Measurements from ENCODE around the gene KCNQ1.

KCNQ1 gene

GRCh38 chr11:2838676-2839294 is 394.0 kb downstream of the KCNQ1 start:
- no peak for DNase-seq (ENCODE audit: low read depth)

DNA sequence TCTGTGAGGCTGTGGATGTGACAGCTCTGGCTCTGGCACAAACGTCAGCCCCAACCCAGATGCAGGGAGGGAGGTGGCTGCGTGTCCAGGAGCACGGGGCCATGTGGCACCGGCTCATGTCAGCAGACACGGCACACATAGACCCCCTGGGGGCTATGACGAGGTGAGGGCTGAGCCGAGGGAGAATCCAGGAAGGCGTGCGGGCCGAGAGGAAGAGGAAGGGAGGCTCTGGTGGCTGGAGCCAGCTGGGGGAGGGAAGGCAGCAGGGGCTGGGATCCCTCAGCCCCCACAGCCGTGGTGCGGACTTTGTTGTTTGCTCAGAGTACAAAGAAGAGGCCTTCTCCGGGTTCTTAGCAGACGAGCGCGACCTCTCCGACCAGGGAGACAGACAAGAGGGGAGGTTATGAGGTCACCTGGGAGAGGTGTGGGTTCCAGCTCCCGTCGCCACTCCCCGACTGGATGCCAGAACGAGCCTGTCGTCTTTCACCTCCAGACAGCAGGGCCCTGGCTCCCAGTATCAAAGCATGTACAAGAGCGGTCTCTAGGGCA is 394.7 kb downstream of the KCNQ1 start:
- no peak for DNase-seq (ENCODE audit: low read depth)

GRCh38 chr11:2841411-2842190 is 396.8 kb downstream of the KCNQ1 start:
- no peak for DNase-seq (ENCODE audit: low read depth)

DNA sequence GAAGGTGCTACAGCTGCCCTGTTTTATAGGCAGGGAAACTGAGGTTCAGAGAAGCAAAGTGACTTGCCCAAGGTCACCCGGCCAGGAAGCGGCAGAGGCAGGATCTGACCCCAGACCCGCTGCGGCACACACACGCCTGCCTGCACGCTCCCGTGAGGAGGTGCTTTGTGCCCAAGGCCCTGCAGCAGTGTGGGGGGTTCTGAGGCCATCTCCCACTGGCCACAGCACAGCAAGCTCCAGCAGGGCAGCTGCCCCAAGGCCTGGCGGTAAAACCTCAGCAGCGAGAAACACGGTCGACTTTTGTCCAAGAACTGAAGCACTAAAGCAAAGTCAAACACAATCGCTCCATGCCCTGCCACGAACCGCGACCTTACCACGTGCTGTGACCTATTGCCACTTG is 398.1 kb downstream of the KCNQ1 start:
- DNase-seq (ENCODE audit: low read depth), result no peak

- DNase-seq (ENCODE audit: low read depth), result no peak
Observed at GRCh38 chr11:2843551-2843950, 398.7 kb downstream of the KCNQ1 start.

GRCh38 chr11:2844116-2844842 is 399.5 kb downstream of the KCNQ1 start:
- DNase-seq (ENCODE audit: low read depth), result no peak

DNA sequence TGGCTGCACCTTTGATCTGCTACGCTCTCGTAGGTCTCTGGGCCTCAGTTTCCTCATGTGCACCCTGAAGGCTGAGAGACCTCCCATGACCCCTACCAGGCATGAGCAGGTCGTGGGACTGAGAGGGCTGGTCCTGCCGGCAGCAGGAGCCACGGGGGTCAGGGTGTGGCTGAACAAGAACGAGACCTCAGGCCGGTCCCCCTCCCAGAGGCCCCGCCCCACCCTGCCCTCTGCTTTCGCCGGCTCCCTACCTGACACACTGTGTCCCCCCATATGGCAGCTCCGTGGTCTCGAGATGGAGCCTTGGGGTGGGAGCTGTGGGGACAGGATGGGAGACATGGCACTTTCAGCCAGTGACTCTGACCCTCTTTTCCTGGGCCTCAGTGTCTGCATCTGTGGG is 400.2 kb downstream of the KCNQ1 start:
- no peak for DNase-seq (ENCODE audit: low read depth)

DNA sequence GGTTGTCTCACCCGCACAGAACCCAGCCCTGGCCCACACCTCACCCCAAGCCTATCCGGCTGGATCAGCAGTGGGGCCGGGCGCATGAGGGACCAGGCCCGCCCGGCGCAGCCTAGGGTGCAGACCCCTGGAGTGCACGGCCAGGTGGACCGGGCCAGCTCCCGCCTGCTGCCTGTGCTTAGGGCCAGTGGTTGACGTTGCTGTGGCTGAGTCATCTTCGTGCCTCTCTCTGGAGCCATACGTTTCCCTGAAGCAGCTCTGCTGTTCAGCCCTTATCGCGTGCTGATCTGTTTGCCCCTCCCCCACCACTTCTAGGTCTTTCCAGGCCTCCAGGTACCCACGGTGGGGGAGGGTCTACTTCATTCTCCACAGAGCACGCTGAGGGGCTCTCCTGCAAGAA is 401.2 kb downstream of the KCNQ1 start:
- no peak for DNase-seq (ENCODE audit: low read depth)

DNA sequence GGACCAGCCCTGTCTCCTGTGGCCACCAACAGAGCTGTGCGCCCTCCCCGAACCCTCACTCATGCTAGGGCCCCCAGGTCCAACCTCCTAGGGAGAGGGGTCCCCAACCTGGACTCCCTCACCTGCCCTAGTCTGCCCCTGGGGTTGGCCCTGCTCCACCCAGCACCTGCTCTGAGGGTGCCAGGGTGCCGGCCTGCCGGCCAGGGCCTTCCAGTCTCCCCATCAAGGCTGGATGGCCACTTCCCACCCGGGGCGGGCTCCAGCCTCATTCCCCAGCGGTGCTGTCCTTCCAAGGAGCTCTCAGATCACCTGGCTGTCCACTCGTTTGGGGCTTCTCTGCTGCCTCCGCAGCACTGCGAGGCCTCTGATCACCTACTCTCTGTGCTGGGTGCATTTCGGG is 401.7 kb downstream of the KCNQ1 start:
- DNase-seq (ENCODE audit: low read depth), result no peak

DNA sequence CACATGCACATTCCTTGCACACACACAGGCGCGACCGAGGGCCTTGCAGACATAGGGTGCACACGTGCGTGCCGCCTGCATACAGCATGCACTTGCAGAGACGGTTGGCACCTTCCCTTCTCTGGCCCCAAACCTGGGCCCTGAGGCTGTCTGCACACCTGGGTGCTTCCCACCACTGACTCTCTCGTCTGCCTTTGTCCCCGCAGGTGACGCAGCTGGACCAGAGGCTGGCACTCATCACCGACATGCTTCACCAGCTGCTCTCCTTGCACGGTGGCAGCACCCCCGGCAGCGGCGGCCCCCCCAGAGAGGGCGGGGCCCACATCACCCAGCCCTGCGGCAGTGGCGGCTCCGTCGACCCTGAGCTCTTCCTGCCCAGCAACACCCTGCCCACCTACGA is 402.8 kb downstream of the KCNQ1 start:
- DNase-seq (ENCODE audit: low read depth), result no peak

- DNase-seq (ENCODE audit: low read depth), result no peak
Observed at GRCh38 chr11:2848497-2848896, 403.7 kb downstream of the KCNQ1 start.

- DNase-seq (ENCODE audit: low read depth), result no peak
Observed at GRCh38 chr11:2849994-2850770, 405.4 kb downstream of the KCNQ1 start.

GRCh38 chr11:2853401-2853800 is 408.6 kb downstream of the KCNQ1 start:
- DNase-seq (ENCODE audit: low read depth), result no peak

DNA sequence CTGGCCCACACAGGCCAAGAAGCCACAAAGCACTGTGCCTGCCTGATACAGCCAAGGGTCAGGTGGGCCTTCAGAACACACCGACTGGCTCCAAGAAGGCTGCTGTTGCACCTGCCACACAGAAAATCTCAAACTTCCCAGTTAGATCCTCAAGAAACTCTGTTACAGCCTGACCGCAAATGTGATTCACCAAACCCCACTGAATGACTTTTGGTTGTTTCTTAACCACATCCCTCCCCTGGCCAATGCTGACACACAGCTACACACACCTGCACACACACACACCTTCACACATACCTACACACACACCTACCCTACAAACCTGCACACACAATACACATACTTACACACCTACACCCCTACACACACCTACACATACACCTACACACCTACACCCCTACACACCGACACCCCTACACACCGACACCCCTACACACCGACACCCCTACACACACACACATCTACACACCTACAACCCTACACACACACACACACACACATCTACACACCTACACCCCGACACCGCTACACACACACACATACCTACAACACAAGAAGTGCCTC is 409.3 kb downstream of the KCNQ1 start:
- no peak for DNase-seq (ENCODE audit: low read depth)

DNA sequence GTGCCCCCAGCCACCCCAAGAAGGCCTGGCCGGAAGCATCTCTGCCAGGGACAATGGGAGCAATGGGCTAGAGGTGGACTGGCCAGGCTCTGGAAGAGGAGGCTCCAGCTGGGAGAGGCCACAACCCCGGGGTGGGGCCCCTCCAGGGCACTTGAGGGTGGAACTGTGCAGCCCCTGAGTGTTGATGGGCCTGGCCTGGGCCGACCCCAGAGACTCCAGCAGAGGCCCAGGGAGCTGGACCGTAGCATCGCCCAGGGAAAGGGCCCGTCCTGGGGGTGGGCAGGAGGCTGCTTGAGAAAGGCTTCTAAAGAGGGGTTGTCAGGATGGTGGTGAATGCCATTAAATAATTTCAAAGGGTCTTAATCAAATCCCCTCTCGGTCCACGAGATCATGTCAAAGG is 410.4 kb downstream of the KCNQ1 start:
- no peak for DNase-seq (ENCODE audit: low read depth)

GRCh38 chr11:2857276-2857675 is 412.5 kb downstream of the KCNQ1 start:
- no peak for DNase-seq (ENCODE audit: low read depth)

DNA sequence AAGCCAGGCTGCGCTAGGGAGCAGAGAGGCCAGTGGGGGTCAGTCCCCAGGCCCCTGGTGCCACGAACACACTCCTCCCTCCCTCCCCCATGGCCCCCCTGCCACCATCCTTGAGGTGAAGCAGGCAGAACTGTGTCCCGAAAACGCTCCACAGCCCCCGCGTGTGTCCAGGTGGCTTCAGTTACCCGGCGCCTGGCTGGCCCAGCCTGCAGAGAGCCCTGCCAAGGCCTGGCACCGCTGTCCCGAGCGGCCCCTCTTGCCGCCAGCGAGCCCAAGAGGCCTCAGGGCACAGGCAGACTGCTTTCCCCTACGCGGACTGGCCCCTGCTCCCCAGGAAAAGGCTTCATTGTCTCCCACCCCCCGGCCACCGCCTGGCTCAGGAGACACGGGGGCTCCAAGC is 413.1 kb downstream of the KCNQ1 start:
- DNase-seq (ENCODE audit: low read depth), result no peak

- no peak for DNase-seq (ENCODE audit: low read depth)
Observed at GRCh38 chr11:2858995-2859698, 414.3 kb downstream of the KCNQ1 start.

GRCh38 chr11:2859699-2860037 is 414.9 kb downstream of the KCNQ1 start:
- DNase-seq (ENCODE audit: low read depth), result no peak

GRCh38 chr11:2860636-2861035 is 415.8 kb downstream of the KCNQ1 start:
- no peak for DNase-seq (ENCODE audit: low read depth)
